Activated CD8-positive, alpha-beta memory T cell treated with anti-CD3 and anti-CD28 coated beads for 1 hour (primary cell): ENCODE data around the gene GNAI2.
"Not testable (repeated sequence)": the region's sequence is repeated elsewhere in the genome, so short reads cannot be mapped to it uniquely, and the experiment has no call there.

Experiments
- DNase-seq, 2 donors: peaks; one replicate each; pipeline ENCODE4 v3.0.0-alpha.2; 2020; ENCODE audit warnings: low read depth in 1 of 2; ENCODE audit errors: extremely low read depth in 1 of 2

Gene GNAI2

DNA sequence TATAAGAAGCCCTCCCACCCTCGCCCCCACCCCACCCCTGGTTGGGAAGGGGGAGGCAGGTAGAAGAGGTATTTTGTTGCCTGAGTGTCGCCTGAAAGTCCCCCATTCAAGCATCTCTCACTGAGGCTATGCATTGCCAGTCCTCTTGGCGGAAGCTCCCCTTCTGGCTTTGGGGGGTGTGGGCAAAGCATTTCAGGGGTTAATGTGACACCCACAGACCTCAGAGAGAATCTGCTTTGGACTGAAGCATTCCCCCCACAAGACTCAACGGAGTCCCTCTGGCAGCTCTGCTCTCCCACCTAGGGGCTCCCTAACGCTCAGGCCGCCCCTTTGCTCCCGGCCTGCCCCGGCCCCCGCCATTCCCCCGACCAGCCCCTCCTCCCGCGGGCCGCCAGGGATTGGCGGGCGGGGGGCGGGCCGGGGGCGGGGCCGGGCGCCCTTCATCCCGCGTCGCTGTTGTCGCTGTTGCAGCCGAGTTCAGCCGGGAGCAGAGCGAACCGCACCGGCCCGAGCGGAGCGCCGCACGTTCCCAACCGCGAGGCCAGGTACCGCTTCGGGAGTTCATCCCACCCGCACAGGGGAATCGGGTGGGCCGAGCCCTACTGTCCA lies 31.1 kb upstream of the GNAI2 start, which contains the start of gene SLC38A3:
Gene SLC38A3 (plus strand): TSS at position 468 of the 609 bp plus-strand sequence. CDS start 8,929 bp downstream, outside the sequence.
- DNase-seq, result no peak

DNA sequence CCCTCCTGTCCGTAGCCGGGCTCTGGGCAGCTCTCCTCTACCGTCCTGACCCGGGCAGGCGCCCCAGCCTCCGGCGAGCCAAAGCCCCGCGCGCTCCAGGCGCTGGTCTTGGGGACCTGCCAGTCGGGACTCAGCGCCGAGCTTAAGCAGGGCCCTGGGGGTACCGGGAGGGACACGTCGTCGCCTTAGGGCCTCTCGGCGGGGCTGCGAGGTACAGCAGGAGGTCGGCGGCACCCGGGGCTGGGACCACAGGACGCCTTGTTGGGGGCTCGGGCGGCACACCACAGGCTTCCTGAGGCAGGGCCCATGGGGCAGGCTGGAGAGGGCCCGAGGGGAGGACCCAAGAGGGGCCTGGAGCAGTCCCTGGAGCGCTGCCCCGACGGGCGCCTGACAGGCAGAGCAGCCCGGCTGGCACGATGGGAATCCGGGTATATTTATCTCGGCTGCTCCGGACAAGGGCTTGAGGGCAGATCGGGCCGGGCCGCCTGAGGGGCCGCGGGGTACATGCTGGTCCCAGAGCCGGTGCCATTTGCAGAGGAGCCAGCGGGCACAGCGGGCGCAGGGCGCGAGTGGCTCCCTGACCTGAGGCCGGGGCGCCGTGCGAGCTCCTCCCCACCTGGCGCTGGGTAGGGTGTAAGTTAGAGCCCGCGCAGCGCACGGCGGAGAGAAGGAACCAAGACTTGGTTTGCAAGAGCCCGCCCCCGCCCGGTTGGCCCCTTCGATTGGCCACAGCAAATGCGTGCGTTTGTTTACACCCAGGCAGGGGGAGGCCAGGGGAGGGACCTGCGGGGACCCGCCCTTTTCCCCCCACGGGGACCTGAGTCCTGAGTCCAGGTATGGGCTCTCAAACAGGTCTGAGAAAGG lies 30.4 kb upstream of the GNAI2 start:
- DNase-seq, result no peak

DNA sequence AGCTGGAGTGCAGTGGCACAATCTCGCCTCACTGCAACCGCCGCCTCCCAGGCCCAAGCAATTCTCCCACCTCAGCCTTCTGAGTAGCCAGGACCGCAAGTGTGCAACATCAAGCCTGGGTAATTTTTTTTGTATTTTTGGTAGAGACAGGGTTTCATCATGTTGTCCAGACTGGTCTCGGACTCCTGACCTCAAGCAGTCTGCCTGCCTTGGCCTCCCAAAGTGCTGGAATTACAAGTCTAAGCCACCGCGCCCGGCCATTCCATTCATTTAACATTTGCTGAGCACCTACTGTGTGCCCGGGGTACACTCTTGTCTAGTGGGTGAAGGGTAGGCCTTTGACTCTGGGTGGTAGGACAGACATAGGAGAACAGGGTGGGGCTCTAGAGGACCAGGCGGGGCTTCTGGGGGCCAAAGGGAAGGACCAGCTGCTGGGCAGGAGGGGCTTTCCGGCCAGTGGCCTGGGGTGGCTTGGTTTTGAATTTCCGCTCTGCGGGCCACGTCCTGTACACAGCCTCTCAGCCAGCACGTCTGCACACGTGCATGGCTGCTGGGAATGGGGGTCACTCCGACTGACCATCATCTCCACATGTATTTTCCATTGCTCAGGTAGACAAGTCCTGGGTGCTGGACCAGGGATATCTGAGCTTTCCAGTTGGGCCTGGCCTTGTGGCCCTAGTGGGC lies 28.5 kb upstream of the GNAI2 start:
- no peak for DNase-seq

DNA sequence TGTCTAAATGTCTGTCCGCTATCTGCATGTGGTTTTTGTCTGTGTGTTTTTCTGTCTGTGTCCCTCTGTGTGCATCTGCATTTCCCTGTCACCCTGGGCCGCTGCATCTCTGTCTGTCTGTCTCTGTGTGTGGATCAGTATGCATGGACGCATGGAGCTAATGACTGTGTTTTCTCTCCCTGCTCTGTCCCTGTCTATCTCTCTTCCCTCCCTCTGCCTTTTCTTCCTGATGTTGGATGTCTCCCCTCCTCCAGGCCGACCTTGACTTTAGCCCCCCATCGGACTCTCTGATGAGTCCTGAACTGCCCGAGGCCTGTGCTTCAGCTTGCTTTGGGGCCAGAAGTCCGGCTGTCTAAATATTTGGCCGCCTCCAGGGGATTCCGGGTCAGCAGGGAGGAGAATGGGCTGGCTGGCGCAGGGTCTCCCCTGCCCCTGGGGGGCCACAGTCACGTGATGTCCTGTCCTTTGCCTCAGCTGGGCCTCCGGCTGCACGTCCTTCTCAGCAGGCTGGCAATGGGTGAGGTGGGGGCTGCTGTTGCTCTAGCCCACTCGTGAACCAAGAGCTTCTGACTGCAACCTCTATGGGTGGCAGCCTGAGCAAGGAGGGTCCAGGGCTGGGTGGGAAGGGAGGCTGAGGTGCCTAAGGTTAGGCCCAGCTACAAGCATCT lies 27.2 kb upstream of the GNAI2 start:
- DNase-seq, result no peak

DNA sequence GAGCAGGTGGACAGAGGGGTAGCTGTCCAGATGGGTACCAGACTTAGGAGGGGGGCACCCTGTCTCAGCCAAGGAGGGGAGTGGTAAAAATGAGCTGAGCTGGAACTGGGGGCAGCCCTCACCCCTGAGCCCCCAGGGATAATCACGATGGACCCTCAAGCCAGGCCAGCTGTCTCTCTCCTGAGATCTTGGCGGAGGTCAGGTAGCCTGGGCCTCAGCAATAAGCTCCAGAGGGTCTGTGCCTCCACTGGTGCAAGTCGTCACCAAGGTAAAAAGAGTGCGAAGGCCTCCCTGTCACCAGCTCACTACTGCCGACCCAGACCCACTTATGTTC lies 25.9 kb upstream of the GNAI2 start:
- no peak for DNase-seq

DNA sequence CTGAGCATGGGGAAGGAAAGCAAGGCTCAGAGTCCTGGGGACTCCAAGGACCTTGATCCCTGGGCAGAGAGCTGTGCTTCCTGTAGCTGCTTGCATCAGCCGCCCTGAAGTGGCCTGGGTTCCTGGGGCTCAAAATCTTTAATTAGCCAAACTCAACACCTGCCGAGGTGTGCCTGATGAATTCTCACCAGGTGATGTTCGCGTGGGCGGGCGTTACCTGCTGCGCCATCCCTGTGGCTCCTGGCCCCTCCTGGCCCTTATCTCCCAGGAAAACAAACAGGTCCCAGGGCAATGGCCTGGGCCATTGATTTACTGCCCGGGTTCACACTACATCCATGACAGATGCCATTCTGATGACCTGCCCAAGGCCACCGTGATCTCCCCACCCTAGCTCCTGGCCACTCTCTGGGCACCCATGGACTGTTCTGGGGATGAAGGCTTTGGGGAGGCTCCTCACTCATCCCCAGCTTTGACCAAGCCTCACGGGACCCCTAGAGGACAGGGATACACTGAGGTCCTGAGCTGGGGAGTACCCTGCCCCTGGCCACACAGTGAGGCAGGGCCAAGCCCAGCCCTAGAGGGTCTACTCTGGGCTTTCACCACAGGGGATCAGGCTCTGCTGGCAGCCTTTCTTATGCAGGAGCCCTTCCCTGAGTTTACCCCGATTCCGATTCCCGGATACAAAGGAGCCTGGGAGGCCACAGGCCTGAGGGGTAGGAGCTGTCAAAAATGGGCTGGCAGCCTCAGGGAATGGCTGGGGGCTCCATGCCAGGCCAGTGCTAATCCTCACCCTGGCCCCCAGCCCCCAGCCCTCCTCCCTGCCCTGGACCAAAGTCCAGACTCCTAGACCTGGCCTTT lies 25.3 kb upstream of the GNAI2 start:
- DNase-seq, result no peak

DNA sequence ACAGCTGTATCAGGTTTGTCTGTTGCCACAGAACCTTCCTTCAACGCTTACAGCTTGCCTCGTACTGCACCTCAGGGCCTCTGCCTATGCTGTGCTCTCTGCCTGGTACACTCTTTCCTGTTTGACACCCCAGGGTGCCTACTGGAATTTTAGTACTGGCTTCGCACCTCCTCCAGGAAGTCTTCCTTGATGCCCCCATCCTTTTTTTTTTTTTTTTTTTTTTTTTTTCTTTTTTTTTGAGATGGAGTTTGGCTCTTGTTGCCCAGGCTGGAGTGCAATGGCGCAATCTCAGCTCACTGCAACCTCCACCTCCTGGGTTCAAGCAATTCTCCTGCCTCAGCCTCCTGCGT lies 24.7 kb upstream of the GNAI2 start:
- not testable (repeated sequence) for DNase-seq

DNA sequence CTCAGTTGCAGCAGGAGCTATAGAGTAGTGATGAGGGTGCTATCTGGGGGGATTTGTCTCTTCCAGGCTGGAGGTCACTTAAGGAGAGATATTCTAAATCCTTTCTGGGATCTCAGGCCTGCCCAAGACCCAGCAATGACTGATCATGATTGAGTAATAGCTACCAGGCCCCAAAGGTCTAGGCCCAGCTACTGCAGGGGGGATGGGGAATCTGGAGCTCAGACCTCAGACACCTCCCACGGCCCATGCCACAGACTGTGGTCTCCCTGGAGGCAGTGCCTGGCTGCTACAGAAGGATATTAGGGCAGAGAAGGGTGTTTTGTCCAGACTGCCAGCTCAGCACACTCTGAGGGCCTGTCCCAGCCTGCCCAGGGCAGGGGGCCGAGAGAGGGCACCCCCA lies 24.1 kb upstream of the GNAI2 start:
- no peak for DNase-seq

DNA sequence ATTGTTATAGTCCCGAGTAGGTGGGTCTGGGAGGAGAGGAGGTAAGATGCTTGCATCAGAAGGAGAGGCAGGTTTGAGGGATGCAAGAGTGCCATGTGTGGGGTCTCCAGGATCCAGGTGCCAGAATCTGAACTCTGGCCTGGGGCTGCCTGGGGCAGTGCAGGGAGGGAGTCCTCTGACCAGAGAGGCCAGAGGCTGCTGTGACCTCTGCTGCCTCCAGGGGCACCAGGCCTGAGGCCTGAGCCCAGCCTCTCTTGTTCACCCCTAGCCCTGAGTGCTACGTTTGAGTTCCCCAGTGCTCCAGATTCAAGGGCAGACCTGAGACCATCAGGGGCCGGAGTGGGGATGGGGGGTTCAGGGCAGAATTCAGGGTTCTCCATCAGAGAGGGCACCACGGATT lies 23.5 kb upstream of the GNAI2 start:
- no peak for DNase-seq

DNA sequence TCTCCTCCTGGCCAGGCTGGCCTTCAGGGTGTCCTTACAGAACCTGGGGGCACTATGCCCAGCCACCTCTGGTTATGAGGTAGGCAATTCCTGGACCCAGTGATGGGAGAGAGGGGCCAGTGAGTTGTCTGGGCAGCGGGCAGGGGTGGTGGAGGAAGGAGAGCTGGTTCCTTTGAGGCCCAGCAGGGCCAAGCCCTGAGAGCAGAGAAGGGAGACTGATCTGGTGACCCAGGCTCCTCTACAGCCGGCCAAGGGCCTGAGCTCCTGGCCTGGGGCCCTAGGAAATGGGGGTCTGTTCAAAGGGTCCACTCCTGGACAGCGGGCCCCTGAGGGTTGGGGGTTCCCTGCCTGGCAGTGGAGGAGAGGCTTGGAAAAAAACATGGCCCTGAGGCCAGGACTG lies 23.0 kb upstream of the GNAI2 start:
- DNase-seq, result no peak

DNA sequence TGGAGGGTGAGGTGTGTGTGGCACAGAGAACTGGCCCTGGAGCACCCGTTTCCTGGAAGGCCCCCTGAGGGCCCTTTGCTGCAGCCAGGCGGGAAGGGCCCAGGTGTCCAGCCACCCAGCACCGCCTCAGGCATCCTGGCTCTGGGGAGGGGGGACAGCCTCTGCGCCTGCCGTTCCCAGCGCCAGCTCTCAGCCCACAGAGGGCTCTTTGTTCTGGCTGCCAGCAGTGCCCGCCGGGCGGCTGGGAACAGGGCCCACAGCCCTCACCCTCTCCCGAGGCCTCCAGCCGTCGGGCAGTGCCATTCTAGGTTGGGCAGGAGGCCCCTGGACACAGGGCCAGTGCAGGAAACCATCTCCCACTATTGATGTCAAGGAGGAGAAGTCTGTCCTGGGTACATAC lies 22.6 kb upstream of the GNAI2 start:
- DNase-seq, result no peak

DNA sequence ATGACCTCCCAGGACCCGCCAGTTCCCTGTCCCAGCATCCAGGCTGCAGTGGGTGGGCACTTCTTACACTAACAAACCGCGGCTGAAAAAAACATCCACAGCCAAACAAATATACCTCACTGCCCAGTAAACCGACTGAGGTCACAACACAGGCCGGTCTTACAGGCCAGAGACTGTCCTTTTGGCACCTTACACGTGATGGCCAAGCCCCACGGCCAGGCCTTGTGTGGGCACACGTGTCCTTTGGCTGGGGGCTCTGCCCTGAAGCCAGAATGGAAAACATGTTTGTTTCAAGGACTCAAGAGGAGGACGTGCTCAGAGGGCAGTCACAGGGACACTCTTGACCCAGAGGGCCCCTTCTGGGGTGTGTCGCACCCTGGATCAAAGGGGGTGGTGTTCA lies 21.2 kb upstream of the GNAI2 start:
- no peak for DNase-seq

DNA sequence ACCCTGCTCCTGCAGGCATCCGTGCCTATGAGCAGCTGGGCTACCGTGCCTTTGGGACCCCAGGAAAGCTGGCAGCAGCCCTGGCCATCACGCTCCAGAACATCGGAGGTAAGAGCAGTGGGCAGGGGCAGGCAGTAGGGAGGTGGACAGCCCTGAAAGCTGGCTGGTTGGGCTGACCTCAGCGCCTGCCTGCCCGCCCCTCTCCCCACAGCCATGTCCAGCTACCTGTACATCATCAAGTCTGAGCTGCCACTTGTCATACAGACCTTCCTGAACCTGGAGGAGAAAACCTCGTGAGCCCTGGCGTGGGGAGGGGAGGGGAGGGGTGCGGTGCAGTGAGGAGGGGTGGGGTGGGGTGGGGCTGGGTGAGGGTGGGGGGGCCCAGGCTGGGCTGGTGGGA lies 20.5 kb upstream of the GNAI2 start:
- DNase-seq, result no peak

DNA sequence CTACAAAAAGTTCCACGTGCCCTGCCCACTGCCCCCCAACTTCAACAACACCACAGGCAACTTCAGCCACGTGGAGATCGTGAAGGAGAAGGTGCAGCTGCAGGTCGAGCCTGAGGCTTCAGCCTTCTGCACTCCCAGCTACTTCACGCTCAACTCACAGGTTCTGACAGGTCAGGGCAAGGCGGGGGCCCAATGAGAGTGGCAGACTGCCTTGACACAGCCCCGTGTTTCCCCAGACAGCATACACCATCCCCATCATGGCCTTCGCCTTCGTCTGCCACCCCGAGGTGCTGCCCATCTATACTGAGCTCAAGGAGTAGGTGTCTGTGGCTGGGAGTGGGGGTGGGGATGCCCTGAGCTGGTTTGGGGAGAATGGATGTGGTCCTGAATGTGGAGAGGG lies 18.3 kb upstream of the GNAI2 start:
- no peak for DNase-seq

DNA sequence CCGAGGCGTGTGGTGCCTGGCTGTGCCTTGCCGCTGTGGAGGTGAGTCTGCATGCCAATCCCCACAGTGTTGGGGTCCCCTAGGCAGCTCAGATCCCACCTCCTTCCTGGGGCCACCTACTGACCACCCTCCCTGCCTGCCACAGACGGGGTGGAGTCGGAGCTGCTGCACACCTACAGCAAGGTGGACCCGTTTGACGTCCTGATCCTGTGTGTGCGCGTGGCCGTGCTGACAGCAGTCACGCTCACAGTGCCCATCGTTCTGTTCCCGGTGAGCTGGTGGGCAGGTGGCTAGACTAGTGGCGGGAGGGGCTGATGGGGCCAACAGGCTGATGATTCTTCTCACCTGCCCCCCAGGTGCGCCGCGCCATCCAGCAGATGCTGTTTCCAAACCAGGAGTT lies 17.6 kb upstream of the GNAI2 start:
- DNase-seq, result no peak

DNA sequence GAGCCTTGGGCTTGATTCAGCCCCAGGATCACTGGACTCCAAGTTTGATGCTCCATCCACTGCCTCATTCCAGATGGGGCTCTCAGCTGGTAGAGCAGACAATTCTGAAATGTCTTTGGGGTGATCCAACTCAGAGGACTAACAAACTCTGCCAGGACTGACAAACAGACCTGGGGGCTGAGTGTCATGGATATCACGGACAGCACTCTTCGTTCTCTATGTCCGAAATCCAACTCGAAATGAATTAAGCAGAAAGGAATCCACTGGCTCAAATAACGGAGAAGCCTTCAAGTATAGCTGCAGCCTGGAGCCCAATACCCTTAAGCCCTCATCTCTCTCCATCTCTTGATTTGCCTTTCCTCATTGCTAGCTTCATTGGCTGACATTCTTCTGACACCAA lies 16.7 kb upstream of the GNAI2 start:
- DNase-seq, result no peak

DNA sequence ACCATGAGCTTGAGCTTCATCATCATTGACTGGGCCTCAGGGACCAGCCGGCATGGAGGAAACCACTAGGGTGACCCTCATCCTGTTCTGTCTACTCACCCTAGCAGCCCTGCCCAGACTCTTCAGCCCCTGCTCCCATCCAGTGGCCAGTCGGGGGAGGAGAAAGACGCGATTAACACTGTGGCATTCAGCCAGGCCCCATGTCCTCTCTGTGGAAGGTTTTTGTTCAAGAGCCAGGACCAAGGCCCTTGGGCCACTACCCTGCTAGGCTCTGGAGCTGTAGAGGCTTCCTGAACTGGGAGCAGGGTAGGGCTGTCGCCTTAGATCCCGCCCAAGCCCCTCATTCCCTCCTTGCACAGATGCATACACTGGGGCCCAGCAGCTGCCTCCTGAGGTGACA lies 15.9 kb upstream of the GNAI2 start:
- no peak for DNase-seq

DNA sequence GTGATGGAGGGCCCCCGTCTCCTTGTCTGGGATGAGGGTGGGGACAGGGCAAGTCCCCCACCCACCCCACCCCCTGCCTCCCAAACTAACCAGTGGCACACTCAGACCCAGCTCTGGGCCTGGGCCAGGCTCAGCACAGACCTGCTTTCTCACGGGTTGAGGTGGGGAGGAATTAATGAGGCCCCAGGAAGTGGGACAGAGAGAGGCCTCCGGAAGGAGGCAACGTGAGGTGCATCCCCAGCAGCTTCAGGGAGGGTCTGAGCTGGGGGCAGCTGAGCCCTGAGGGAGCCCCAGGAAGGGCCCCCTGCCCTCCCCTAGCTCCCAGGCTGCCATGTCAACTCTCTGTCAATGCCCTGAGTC lies 15.0 kb upstream of the GNAI2 start:
- no peak for DNase-seq

DNA sequence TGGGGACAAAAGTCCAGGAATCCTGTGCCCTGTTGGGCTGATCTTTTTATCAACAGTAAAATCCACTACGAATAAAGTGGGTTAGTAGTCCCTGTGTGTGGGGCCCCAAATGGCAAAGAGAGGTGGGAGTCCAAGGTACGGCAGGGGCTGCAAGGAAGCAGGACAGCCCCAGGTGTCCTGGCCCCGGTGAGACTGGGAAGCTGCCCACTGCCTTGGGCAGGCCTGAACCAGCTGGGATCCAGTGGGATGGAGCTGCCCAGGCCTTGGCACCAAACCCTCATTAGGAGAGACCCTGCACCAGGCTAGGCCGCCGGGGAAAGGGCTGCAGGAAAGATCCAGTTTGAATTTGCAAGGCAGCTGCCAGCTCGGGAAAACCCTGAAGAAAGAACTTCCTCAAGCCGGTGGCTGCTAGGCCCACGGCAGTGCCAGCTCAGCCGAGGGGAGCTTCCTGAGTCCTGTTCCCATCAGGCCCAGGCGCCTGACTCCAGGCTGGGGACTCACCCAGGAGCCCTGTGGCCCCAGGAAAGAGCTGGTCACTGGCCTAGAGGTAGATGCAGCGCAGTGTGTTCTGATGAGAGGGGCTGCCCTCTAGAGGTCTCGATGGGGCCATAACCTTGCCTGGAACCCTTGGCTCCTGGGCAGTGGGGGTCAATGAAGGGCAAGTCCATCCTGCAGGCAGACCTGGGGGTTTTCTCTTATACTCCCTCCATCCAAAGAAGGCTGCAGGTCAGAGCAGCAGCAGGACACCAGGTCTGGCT lies 14.4 kb upstream of the GNAI2 start:
- no peak for DNase-seq

DNA sequence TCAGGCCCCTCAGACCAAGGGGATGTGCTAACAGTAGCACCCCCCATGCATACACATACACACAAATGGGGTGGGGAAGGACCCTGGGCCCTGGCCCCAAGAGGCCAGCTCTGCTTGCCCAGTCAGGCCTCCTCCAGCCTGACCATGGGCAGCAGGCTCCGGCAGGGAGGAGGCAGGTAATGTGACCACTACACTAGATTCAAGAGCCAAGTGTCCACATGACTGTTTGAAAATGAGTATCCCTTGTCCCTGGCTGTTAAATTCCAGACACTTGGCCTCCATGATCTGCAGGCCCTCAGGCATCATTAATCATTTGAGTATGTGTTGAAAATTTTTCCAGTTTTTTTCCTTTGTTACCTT lies 13.9 kb upstream of the GNAI2 start:
- DNase-seq, result no peak
